Right lobe of liver (tissue), 4 donors: ENCODE data around the gene SEPTIN5.

Source experiments
- POLR2A ChIP-seq: fragments of 450-650 bp; IDR thresholded peaks from one replicate; pipeline ENCODE4 v1.6.1; 2017; ENCODE audit warnings: antibody characterized with exemption, mild to moderate bottlenecking
- TF ChIP-seq, protein P1 (sequence below), 4 donors: fragments of 200-600 bp in 3 of 4; fragments of 450-650 bp in 1 of 4; IDR thresholded peaks; one replicate each; pipeline versions ENCODE4 v1.5.1 to v1.8.0; 2016 to 2022; ENCODE audit warnings: antibody characterized with exemption in 4 of 4, mild to moderate bottlenecking in 2 of 4
- donor health status: DM: no; HTN: no; CAD: no.
- donor health status: DM: no; HTN: no; CAD: no.
- donor health status: DM: no; HTN: yes; CAD: no.

GRCh38 chr22:19664951-19665783, 49.1 kb upstream of the SEPTIN5 start:
- TF ChIP-seq, protein P1, sequence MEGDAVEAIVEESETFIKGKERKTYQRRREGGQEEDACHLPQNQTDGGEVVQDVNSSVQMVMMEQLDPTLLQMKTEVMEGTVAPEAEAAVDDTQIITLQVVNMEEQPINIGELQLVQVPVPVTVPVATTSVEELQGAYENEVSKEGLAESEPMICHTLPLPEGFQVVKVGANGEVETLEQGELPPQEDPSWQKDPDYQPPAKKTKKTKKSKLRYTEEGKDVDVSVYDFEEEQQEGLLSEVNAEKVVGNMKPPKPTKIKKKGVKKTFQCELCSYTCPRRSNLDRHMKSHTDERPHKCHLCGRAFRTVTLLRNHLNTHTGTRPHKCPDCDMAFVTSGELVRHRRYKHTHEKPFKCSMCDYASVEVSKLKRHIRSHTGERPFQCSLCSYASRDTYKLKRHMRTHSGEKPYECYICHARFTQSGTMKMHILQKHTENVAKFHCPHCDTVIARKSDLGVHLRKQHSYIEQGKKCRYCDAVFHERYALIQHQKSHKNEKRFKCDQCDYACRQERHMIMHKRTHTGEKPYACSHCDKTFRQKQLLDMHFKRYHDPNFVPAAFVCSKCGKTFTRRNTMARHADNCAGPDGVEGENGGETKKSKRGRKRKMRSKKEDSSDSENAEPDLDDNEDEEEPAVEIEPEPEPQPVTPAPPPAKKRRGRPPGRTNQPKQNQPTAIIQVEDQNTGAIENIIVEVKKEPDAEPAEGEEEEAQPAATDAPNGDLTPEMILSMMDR (IDR thresholded peaks at IDR 0.05) = no peak
- no peak for TF ChIP-seq POLR2A
